Muscle of leg (tissue), 11 donors: ENCODE results near the gene ABCB11. TPM values are rescaled to one million over a fixed set of nuclear protein-coding genes. Genes with fewer than 3 reads are reported as not detected.

ENCODE experiments used
- DNase-seq: peaks from one replicate; pipeline ENCODE4 v3.0.0; 2013
- H3K27ac ChIP-seq: one replicate; pipeline ENCODE4 v1.5.1; 2013; ENCODE audit warnings: mild to moderate bottlenecking, low read length, control low read depth
- H3K27me3 ChIP-seq: one replicate; pipeline ENCODE4 v1.6.1; 2013; ENCODE audit warnings: low read length; ENCODE audit not compliant: control insufficient read depth, insufficient read depth
- H3K36me3 ChIP-seq: one replicate; pipeline ENCODE4 v1.6.1; 2013; ENCODE audit warnings: low read length; ENCODE audit not compliant: control insufficient read depth, insufficient read depth
- H3K4me1 ChIP-seq: one replicate; pipeline ENCODE4 v1.6.1; 2013; ENCODE audit warnings: low read length; ENCODE audit not compliant: control insufficient read depth, insufficient read depth
- H3K4me3 ChIP-seq: one replicate; pipeline ENCODE4 v1.5.1; 2013; ENCODE audit warnings: low read length, control low read depth
- H3K9me3 ChIP-seq: replicated peaks from 2 replicates; pipeline ENCODE4 v1.6.1; 2013; ENCODE audit warnings: low read depth, low read length; ENCODE audit not compliant: control insufficient read depth
- WGBS: methylation state at CpG from one replicate; pipeline ENCODE4 v1.1.5; 2013; ENCODE audit warnings: missing lambda C conversion rate; ENCODE audit not compliant: insufficient coverage; 5-methylcytosine and 5-hydroxymethylcytosine counted together
- polyA plus RNA-seq, 8 donors: library from polyadenylated mRNA; unstranded; fragments of 120-200 nt; gene quantifications; one replicate each; pipeline versions ENCODE4 v1.2.1 to v1.2.3, GENCODE V29; 2013; ENCODE audit warnings: inconsistent platforms in 1 of 8, low replicate concordance in 1 of 8; ENCODE audit not compliant: insufficient read length in 8 of 8, insufficient read depth in 1 of 8
- total RNA-seq: library from RNA; stranded (reverse); fragments of 120-200 nt; gene quantifications from one replicate; pipeline ENCODE4 v1.2.4, GENCODE V29; 2013

Gene ABCB11
- total and polyA plus RNA-seq, 9 donors: 0.04 to 0.27 (median 0.12) TPM; not detected in 3

DNA sequence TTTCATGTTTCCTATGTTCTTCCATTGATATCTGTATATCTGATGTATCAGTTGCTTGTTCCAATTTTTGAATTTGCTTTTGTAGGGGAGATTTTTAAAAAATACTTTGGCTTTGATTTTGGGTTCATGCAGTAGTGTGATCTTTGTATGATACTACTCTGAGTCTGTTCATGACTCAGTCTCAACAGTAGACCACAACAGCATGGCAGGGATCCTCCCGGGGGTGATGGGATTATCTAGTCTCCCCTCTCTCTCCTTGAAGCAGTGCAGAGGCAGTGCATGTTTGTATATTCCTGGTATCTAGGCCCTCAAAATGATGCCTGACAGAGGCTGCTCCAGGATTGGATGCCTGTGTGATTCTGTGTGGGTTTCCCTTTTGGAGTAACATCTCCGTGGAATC is 74.7 kb downstream of the ABCB11 start:
- no peak overlapping the region for H3K4me3 ChIP-seq
- H3K9me3 ChIP-seq: no peaks in the 10 kb centered on the region
- no peak for DNase-seq
- WGBS: 100% methylated on average over 1 of the region's 2 CpGs
- H3K27ac ChIP-seq: no peak overlapping the region
- H3K36me3 ChIP-seq: no peaks in the 10 kb centered on the region
- no peaks in the 10 kb centered on the region for H3K27me3 ChIP-seq
- H3K4me1 ChIP-seq: no peaks in the 10 kb centered on the region

GRCh38 chr2:168955321-168955720 is 75.8 kb downstream of the ABCB11 start:
- Histone ChIP-seq H3K27me3 (no peaks in the 10 kb centered on the region), H3K4me1 (no peaks in the 10 kb centered on the region), H3K4me3 (no peak overlapping the region), H3K36me3 (no peaks in the 10 kb centered on the region), H3K27ac (no peak overlapping the region), H3K9me3 (no peaks in the 10 kb centered on the region)
- 80% methylated on average over 2 of the region's 4 CpGs for WGBS
- DNase-seq: no peak

DNA sequence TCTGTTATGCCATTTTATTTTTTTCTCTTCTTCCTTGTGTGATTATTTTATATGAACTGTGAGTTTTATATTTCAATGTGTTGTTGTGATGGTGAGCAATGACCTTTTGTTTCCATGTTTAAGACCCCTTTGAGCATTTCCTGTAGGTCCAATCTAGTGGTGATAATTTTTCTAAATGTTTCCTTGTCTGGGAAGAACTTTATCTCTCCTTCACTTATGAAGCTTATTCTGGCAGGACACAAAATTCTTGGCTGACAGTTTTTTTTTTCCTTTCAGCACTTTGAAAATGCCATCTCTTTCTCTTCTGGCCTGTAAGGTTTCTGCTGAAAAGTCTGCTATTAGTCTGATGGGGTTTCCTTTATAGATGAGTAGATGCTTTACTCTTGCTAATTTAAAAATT is 76.9 kb downstream of the ABCB11 start:
- DNase-seq: no peak
- Histone ChIP-seq H3K36me3 (no peaks in the 10 kb centered on the region), H3K9me3 (no peaks in the 10 kb centered on the region), H3K4me3 (no peak overlapping the region), H3K4me1 (no peaks in the 10 kb centered on the region), H3K27me3 (no peaks in the 10 kb centered on the region), H3K27ac (no peak overlapping the region)

GRCh38 chr2:168952424-168952823 is 78.7 kb downstream of the ABCB11 start:
- H3K9me3 ChIP-seq: no peaks in the 10 kb centered on the region
- no peaks in the 10 kb centered on the region for H3K27me3 ChIP-seq
- no CpG with 5 or more reads among the region's 1 CpG for WGBS
- no peaks in the 10 kb centered on the region for H3K4me1 ChIP-seq
- no peak overlapping the region for H3K4me3 ChIP-seq
- no peak for DNase-seq
- no peaks in the 10 kb centered on the region for H3K36me3 ChIP-seq
- no peak overlapping the region for H3K27ac ChIP-seq

GRCh38 chr2:168951871-168952270 is 79.3 kb downstream of the ABCB11 start:
- H3K9me3 ChIP-seq: no peaks in the 10 kb centered on the region
- H3K27me3 ChIP-seq: no peaks in the 10 kb centered on the region
- no peak overlapping the region for H3K4me3 ChIP-seq
- no peaks in the 10 kb centered on the region for H3K36me3 ChIP-seq
- H3K4me1 ChIP-seq: no peaks in the 10 kb centered on the region
- no CpG with 5 or more reads among the region's 1 CpG for WGBS
- no peak overlapping the region for H3K27ac ChIP-seq
- DNase-seq: no peak

DNA sequence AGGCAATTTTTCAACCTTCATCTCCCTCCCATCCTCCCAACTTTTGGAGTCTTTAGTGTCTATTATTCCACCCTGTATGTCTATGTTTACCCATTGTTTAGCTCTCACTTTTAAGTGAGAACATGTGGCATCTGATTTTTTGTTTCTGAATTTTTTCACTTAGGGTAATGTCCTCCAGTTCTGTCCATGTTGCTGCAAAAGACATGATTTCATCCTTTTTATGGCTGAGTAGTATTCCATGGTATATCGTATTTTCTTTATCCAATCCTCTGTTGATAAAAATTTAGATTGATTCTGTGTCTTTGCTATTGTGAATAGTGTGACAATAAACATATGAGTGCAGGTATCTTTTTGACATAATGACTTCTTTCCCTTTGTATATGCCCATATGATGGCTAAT is 81.8 kb downstream of the ABCB11 start:
- WGBS: no CpG with 5 or more reads among the region's 1 CpG
- DNase-seq: no peak
- Histone ChIP-seq H3K27me3 (no peaks in the 10 kb centered on the region), H3K27ac (no peak overlapping the region), H3K36me3 (no peaks in the 10 kb centered on the region), H3K4me3 (no peak overlapping the region), H3K4me1 (no peaks in the 10 kb centered on the region), H3K9me3 (no peaks in the 10 kb centered on the region)

DNA sequence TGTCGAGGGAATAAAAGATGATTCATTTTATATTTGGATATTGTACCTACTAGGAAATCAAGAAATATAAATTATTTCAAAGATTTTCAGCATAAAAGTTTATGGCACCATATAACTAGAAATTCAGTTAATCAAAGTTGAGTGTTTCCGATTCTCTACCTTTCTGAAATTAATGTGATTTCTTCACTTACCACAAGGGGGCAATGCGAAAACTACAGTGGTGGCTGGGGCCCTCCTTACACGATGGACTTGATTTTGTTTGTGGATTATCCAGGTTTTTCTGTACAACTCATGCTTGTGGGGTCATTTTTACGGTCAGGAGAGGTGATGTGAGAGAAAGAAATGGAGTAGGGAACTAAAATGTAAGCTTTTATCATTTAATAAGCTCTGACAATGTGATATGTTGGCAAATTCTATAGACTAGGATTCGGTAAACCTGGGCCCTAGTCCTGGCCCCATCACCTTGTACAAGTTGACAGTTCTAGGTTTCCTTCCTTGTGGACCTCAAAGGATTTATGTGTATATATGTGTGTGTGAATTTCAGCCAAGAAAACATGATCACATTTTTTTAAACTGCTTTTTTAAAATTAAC is 82.4 kb downstream of the ABCB11 start:
- Histone ChIP-seq H3K4me3 (no peak overlapping the region), H3K9me3 (no peaks in the 10 kb centered on the region), H3K4me1 (no peaks in the 10 kb centered on the region), H3K36me3 (no peaks in the 10 kb centered on the region), H3K27me3 (no peaks in the 10 kb centered on the region), H3K27ac (no peak overlapping the region)
- WGBS: no CpG with 5 or more reads among the region's 6 CpGs
- no peak for DNase-seq

GRCh38 chr2:168945508-168945907 is 85.6 kb downstream of the ABCB11 start:
- WGBS: 38% methylated on average over 1 of the region's 4 CpGs
- no peaks in the 10 kb centered on the region for H3K36me3 ChIP-seq
- H3K27ac ChIP-seq: no peak overlapping the region
- H3K9me3 ChIP-seq: no peaks in the 10 kb centered on the region
- no peaks in the 10 kb centered on the region for H3K4me1 ChIP-seq
- H3K27me3 ChIP-seq: no peaks in the 10 kb centered on the region
- H3K4me3 ChIP-seq: no peak overlapping the region
- no peak for DNase-seq

DNA sequence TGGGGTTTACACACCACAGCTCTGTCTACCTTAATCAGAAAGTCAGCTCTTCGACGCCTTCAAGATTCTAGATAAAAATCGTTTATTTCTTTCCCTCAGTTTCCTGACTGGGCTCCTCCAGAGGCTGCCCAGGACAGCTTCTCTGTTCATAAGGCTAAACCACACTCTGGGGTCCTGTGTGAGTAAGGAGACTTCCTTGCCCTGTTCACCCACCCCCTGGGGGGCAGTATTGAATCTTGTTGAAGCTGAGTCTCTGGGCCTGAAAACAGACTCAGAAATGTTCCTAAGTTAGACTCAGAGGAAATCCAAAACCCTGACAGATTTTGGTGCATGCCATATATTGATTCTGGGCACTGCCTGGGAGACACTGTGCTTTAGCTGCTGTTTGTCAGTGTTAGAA is 87.1 kb downstream of the ABCB11 start:
- Histone ChIP-seq H3K27ac (no peak overlapping the region), H3K4me1 (no peaks in the 10 kb centered on the region), H3K36me3 (no peaks in the 10 kb centered on the region), H3K27me3 (no peaks in the 10 kb centered on the region), H3K4me3 (no peak overlapping the region), H3K9me3 (no peaks in the 10 kb centered on the region)
- no peak for DNase-seq
- WGBS: no CpG with 5 or more reads among the region's 3 CpGs

DNA sequence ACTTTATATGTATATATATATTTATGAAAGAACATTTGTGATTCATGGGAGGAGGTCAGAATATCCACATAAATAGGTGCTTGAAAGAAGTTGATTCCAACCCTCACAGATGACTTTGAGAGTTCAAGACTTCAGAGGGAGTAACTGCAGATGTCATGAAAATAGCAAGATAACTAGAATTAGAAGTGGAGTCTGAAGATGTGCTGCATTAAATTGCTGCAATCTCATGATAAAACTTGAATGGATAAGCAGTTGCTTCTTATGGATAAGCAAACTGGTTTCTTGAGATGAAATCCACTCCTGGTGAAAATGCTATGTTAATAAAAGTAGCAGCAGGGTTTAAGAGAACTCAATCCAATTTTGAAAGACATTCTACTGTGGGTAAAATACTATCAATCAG is 89.8 kb downstream of the ABCB11 start:
- H3K4me1 ChIP-seq: no peaks in the 10 kb centered on the region
- no peaks in the 10 kb centered on the region for H3K9me3 ChIP-seq
- no peak for DNase-seq
- H3K4me3 ChIP-seq: no peak overlapping the region
- no peaks in the 10 kb centered on the region for H3K27me3 ChIP-seq
- no peak overlapping the region for H3K27ac ChIP-seq
- no peaks in the 10 kb centered on the region for H3K36me3 ChIP-seq

DNA sequence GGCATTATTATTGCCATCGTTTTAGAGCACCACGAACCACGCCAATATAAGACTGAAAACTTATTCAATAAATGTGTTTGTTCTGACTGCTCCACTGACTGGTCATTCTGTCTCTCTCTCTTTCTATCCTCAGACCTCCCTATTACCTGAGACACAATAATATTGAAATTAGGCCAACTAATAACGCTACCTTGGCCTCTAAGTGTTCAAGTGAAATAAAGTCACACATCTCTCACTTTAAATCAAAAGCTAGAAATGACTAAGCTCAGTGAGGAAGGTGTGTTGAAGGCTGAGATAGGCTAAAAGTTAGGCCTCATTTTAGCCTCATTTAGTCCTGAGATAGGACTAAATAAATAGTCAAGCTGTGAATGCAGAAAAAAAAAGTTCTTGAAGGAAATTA is 91.2 kb downstream of the ABCB11 start:
- WGBS: no CpG with 5 or more reads among the region's 4 CpGs
- no peaks in the 10 kb centered on the region for H3K36me3 ChIP-seq
- H3K4me1 ChIP-seq: no peaks in the 10 kb centered on the region
- H3K27ac ChIP-seq: no peak overlapping the region
- H3K9me3 ChIP-seq: no peaks in the 10 kb centered on the region
- H3K27me3 ChIP-seq: no peaks in the 10 kb centered on the region
- no peak for DNase-seq
- H3K4me3 ChIP-seq: no peak overlapping the region
